Activated B cell treated with CpG ODN at 0.5 μM for 24 hours (primary cell): ENCODE measurements around the gene RMI1. TPM values are rescaled to one million over a fixed set of nuclear protein-coding genes. Genes with fewer than 3 reads are reported as not detected.

Experiments
- ATAC-seq: fragments of 200-7000 bp; cut with Tn5 transposase; one replicate; pipeline ENCODE4 v1.10.0; 2021; ENCODE audit warnings: low read depth, mild to moderate bottlenecking, moderate library complexity
- CTCF ChIA-PET: fragments of 350-600 bp; sonication (Branson Sonifier 250); formaldehyde crosslinking; loops from one replicate; lab custom pipeline; 2021; ENCODE audit warnings: antibody characterized with exemption; lab: Charles Lee
- POLR2A ChIA-PET: fragments of 350-600 bp; sonication (Branson Sonifier 250); formaldehyde crosslinking; loops from one replicate; lab custom pipeline; 2021; ENCODE audit warnings: antibody characterized with exemption; lab: Charles Lee
- DNase-seq: peaks from one replicate; pipeline ENCODE4 v3.0.0; 2022
- H3K27ac Mint-ChIP-seq: one replicate; pipeline ENCODE4 v1.8.0; 2020; ENCODE audit warnings: mixed read lengths
- H3K27me3 Mint-ChIP-seq: one replicate; pipeline ENCODE4 v1.8.0; 2021; ENCODE audit warnings: mixed read lengths
- H3K36me3 Mint-ChIP-seq: one replicate; pipeline ENCODE4 v1.8.0; 2021; ENCODE audit warnings: low read depth, mixed read lengths
- H3K4me1 Mint-ChIP-seq: one replicate; pipeline ENCODE4 v1.8.0; 2021; ENCODE audit warnings: mixed read lengths
- H3K4me3 Mint-ChIP-seq: one replicate; pipeline ENCODE4 v1.8.0; 2020; ENCODE audit warnings: mild to moderate bottlenecking, mixed read lengths
- H3K9me3 Mint-ChIP-seq: one replicate; pipeline ENCODE4 v1.8.0; 2020; ENCODE audit warnings: mixed read lengths
- intact Hi-C: fragments of 100-400 bp; cut with micrococcal nuclease; formaldehyde crosslinking; loops from one replicate; pipeline ENCODE4 v1.15.1; 2024
- total RNA-seq: library from RNA; stranded (reverse); gene quantifications from 2 replicates; pipeline ENCODE4 v1.2.3, GENCODE V29; 2022
- TF ChIP-seq, protein P1 (sequence below): fragments of 200-600 bp; IDR thresholded peaks from one replicate; pipeline ENCODE4 v1.8.0; 2022; ENCODE audit warnings: antibody characterized with exemption, mild to moderate bottlenecking

The RMI1 gene
- total RNA-seq, 1 donor from 2014 or later: 8.5 TPM

DNA sequence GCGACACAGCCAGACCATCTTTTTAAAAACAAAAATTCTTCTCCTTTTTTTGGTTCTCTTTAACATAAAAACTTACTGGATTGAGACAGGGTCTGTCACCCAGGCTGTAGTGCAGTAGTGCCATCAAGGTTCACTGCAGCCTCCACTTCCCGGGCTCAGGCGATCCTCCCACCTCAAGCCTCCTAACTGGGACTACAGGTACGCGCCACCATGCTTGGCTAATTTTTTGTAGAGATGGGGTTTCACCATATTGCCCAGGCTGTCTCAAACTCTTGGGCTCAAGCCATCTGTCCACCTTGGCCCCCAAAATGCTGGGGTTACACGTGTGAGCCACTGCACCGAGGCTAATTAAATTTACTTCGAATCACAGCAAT, 14.4 kb upstream of the RMI1 start:
- H3K27me3 Mint-ChIP-seq: no peaks in the 10 kb centered on the region
- ATAC-seq (no peak), DNase-seq (no peak)
- no peak overlapping the region for H3K27ac Mint-ChIP-seq
- peaks cover 5% of the 10 kb centered on the region for H3K4me1 Mint-ChIP-seq
- POLR2A ChIA-PET: interaction anchor here (1.2 to 2.4 kb wide), 4 partner anchors 10 to 14 kb away, joined by 4 to 14 read pairs (median 7); partner anchors contain the start of genes HNRNPK and RMI1
- no peaks in the 10 kb centered on the region for H3K9me3 Mint-ChIP-seq
- H3K4me3 Mint-ChIP-seq: no peak overlapping the region
- intact Hi-C loops: loop anchor here (1.0 kb wide), 1 partner anchor 10 kb away; a partner anchor contains a TSS
- H3K36me3 Mint-ChIP-seq: peaks cover 52% of the 10 kb centered on the region
- CTCF ChIA-PET: interaction anchor here (1.0 kb wide), 1 partner anchor 204 kb away, joined by 3 read pairs; no protein-coding TSS in a partner anchor
- TF ChIP-seq, protein P1, sequence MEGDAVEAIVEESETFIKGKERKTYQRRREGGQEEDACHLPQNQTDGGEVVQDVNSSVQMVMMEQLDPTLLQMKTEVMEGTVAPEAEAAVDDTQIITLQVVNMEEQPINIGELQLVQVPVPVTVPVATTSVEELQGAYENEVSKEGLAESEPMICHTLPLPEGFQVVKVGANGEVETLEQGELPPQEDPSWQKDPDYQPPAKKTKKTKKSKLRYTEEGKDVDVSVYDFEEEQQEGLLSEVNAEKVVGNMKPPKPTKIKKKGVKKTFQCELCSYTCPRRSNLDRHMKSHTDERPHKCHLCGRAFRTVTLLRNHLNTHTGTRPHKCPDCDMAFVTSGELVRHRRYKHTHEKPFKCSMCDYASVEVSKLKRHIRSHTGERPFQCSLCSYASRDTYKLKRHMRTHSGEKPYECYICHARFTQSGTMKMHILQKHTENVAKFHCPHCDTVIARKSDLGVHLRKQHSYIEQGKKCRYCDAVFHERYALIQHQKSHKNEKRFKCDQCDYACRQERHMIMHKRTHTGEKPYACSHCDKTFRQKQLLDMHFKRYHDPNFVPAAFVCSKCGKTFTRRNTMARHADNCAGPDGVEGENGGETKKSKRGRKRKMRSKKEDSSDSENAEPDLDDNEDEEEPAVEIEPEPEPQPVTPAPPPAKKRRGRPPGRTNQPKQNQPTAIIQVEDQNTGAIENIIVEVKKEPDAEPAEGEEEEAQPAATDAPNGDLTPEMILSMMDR: no peak

DNA sequence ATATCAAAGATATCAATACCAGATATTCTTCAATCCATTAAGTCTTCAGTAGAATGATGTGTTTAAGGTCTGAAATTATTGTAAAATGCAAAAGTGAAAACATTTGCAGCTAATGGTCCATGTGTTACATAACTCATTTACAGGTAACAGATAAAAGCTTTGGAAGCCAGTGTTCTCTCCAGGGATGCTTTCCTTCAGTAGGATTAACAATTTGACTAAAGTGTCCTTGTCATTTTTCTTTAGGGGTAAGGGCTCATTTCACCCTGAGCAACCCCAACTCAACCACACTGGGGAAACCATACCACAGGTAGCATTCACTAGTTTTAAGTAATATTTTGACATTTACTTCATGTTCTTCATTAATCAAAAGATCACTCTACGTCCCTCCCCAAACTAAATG, 13.5 kb upstream of the RMI1 start:
- TF ChIP-seq, protein P1: no peak
- no peaks in the 10 kb centered on the region for H3K27me3 Mint-ChIP-seq
- peaks cover 61% of the 10 kb centered on the region for H3K36me3 Mint-ChIP-seq
- H3K4me1 Mint-ChIP-seq: peaks cover 5% of the 10 kb centered on the region
- H3K9me3 Mint-ChIP-seq: no peaks in the 10 kb centered on the region
- H3K27ac Mint-ChIP-seq: no peak overlapping the region
- ATAC-seq: no peak
- intact Hi-C loops: no loop called here
- no peak overlapping the region for H3K4me3 Mint-ChIP-seq
- POLR2A ChIA-PET: interaction anchor here (0.6 to 2.4 kb wide), 3 partner anchors 9 to 45 kb away, joined by 3 to 14 read pairs (median 9); partner anchors contain the start of genes HNRNPK and RMI1
- CTCF ChIA-PET: interaction anchor here (1.0 kb wide), 1 partner anchor 203 kb away, joined by 3 read pairs; no protein-coding TSS in a partner anchor
- DNase-seq: no peak

DNA sequence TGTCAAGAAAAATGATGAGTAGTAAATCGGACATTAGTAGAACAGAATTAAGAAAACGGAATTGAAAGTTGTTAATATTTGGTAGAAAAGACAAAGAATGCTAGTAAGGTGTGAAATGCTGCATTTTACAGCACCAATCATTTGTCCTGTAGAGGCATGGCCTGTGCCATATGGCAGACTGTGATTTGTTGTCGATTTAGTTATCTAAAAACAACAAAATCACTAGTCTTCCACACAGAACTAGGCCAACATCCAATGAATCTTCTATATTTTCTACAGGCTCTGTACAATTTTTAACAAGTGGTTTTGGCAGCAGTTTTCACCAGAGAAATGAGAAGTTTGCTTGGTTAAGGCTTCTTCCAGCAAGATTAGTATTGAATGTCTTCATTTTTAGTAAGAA, 11.0 kb upstream of the RMI1 start:
- Mint-ChIP-seq H3K9me3 (no peaks in the 10 kb centered on the region), H3K36me3 (peaks cover 83% of the 10 kb centered on the region), H3K4me1 (peaks cover 10% of the 10 kb centered on the region), H3K4me3 (no peak overlapping the region), H3K27ac (no peak overlapping the region), H3K27me3 (no peaks in the 10 kb centered on the region)
- intact Hi-C loops: loop anchor here (1.0 kb wide), 1 partner anchor 10 kb away; no protein-coding TSS in a partner anchor
- POLR2A ChIA-PET: interaction anchor here (1.8 kb wide), 1 partner anchor 11 kb away, joined by 10 read pairs; the partner anchor contains the start of genes HNRNPK and RMI1
- no peak for ATAC-seq
- CTCF ChIA-PET: no interaction called here
- TF ChIP-seq, protein P1: no peak
- no peak for DNase-seq

DNA sequence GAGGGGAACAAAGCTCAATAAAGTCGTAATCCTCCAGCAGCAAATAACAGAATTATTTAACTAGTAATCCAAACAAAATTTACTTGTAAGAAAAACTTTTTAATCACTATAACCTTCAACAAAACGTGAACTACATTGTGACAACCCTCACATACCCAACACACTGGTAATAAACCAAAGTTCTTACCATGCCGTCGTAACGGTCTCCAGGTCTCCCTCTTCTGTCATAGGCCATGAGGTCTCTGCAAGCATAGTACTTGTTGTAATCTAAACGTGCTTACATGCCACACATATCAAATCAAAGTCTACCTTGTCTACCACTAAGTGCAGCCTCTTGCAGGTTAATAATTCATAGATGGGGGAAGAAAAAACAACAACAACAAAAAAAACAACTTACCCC, 9.1 kb upstream of the RMI1 start:
- Mint-ChIP-seq H3K4me1 (peaks cover 21% of the 10 kb centered on the region), H3K9me3 (no peaks in the 10 kb centered on the region), H3K4me3 (no peak overlapping the region), H3K36me3 (peaks cover 94% of the 10 kb centered on the region), H3K27me3 (no peaks in the 10 kb centered on the region), H3K27ac (no peak overlapping the region)
- TF ChIP-seq, protein P1: no peak
- POLR2A ChIA-PET: interaction anchor here (1.8 kb wide), 1 partner anchor 9 kb away, joined by 10 read pairs; the partner anchor contains the start of genes HNRNPK and RMI1
- DNase-seq (no peak), ATAC-seq (no peak)
- CTCF ChIA-PET: interaction anchor here (1.4 kb wide), 1 partner anchor 11 kb away, joined by 3 read pairs; no protein-coding TSS in a partner anchor
- intact Hi-C loops: no loop called here

DNA sequence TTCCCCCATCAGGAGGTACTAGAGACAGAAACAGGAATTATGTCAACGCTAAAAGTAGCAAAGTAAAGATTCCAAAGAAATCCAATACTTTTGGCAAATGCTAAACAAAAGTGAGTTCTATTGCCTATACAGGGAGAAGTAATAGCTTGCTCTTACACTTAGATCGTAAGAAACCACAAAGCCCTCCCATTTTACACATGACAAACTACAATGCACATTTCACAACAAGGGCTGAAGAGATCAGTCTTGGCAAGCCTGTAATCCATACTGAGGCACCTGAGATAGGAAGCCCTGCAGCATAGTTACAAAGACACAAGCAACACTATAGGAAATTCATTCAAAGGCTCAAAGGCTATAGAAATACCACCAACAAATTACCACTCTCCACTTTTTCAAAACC, 8.3 kb upstream of the RMI1 start:
- DNase-seq (no peak), ATAC-seq (no peak)
- Mint-ChIP-seq H3K9me3 (no peaks in the 10 kb centered on the region), H3K36me3 (peaks cover 93% of the 10 kb centered on the region), H3K27me3 (no peaks in the 10 kb centered on the region), H3K4me3 (no peak overlapping the region), H3K27ac (no peak overlapping the region), H3K4me1 (peaks cover 26% of the 10 kb centered on the region)
- CTCF ChIA-PET: interaction anchor here (1.4 kb wide), 1 partner anchor 12 kb away, joined by 3 read pairs; no protein-coding TSS in a partner anchor
- TF ChIP-seq, protein P1: no peak
- intact Hi-C loops: no loop called here
- POLR2A ChIA-PET: interaction anchor here (1.1 to 1.4 kb wide), 2 partner anchors 9 to 11 kb away, joined by 4 read pairs; partner anchors contain the start of gene RMI1
